GM20000 (cell line): ENCODE measurements around the gene RASA3.
"Not testable (repeated sequence)": the region's sequence is repeated elsewhere in the genome, so short reads cannot be mapped to it uniquely, and the experiment has no call there.

ENCODE experiments used
- DNase-seq: peaks from one replicate; pipeline ENCODE4 v3.0.0; 2012; ENCODE audit warnings: low spot score
- CTCF ChIP-seq: IDR thresholded peaks from 2 replicates; pipeline ENCODE4 v1.5.1; 2012; ENCODE audit warnings: mild to moderate bottlenecking, control low read depth; ENCODE audit errors: extremely low read depth, missing control alignments

Gene RASA3

GRCh38 chr13:113990321-113990837, 142.0 kb downstream of the RASA3 start:
- DNase-seq: no peak
- no peak for TF ChIP-seq CTCF

GRCh38 chr13:113989585-113990300, 142.7 kb downstream of the RASA3 start:
- no peak for TF ChIP-seq CTCF

GRCh38 chr13:113988859-113989258, 143.6 kb downstream of the RASA3 start:
- DNase-seq: not testable (repeated sequence)

More at GRCh38 chr13:113989585-113990300, 142.7 kb downstream of the RASA3 start:
- DNase-seq: no peak

- no peak for TF ChIP-seq CTCF
- DNase-seq: no peak
These were observed 150.1 kb downstream of the RASA3 start for GRCh38 chr13:113982296-113982661.

- no peak for DNase-seq
- no peak for TF ChIP-seq CTCF
These were observed 150.7 kb downstream of the RASA3 start for GRCh38 chr13:113981611-113982295.

GRCh38 chr13:113981194-113981605, 151.2 kb downstream of the RASA3 start:
- no peak for DNase-seq

GRCh38 chr13:113980489-113981064, 151.8 kb downstream of the RASA3 start:
- no peak for TF ChIP-seq CTCF
- no peak for DNase-seq

More at GRCh38 chr13:113981194-113981605, 151.2 kb downstream of the RASA3 start:
- TF ChIP-seq CTCF: no peak
